Measurements from ENCODE around the gene DLL1. TPM values are rescaled to one million over a fixed set of nuclear protein-coding genes. Genes with fewer than 3 reads are reported as not detected.

The DLL1 gene
- total RNA-seq, 1 donor from 2014 or later, result 16.5 TPM

GRCh38 chr6:170286934-170287265, 4.0 kb downstream of the DLL1 start:
- no peak for TF ChIP-seq CTCF (IDR thresholded peaks at IDR 0.05)
- no peak for DNase-seq (ENCODE audit: low spot score in 2 of 2)
- peaks cover 13% of the 10 kb centered on the region for H3K27me3 ChIP-seq
- H3K27ac ChIP-seq, result no peak overlapping the region
- H3K9me3 ChIP-seq, result no peaks in the 10 kb centered on the region
- peaks cover 4 to 16% of the 10 kb centered on the region in 2 donors for H3K4me1 ChIP-seq
- intact Hi-C loops (cut with DNase I), result no loop called here
- H3K4me3 ChIP-seq, result no peak overlapping the region
- H3K36me3 ChIP-seq, result no peaks in the 10 kb centered on the region

DNA sequence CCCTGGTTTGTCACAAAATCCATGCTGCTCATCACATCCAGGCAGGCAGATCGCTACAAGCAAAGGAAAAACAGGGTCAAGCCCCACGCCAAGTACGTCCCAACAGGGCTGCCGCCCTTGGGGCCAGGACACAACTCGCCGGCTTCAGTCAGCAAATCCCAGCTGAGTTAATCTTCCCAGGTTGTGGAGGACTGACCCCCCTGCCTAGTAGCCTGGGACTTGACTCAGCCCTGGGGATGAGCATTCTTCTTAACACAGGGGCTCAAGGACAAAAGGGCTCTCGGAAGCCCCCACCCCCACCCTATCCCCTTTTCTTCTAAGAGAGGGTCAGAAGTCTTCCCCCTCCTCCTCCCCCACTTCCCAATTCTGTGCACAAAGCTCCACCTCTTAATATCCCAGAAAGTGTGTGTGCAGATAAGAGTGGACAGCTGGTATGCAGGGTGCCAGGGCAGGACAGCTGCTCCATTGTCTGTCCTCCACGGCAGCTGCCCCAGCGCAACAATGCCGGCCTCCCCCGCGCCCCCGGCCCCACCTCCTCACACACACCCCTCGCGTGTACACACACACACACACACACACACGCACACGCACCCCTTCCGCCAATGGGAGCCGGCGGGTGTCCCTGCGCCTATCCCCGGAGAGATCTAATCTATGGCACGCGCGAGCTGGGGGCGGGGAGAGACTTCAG, 4.5 kb downstream of the DLL1 start:
- no peaks in the 10 kb centered on the region for H3K9me3 ChIP-seq
- peaks cover 4 to 12% of the 10 kb centered on the region in 2 donors for H3K4me1 ChIP-seq
- no peak for TF ChIP-seq CTCF (IDR thresholded peaks at IDR 0.05)
- H3K27ac ChIP-seq, result no peak overlapping the region
- DNase-seq (ENCODE audit: low spot score in 2 of 2), result peak in 1 of 2 donors; percentile 53
- H3K27me3 ChIP-seq, result peaks cover 13% of the 10 kb centered on the region
- H3K36me3 ChIP-seq, result no peaks in the 10 kb centered on the region
- intact Hi-C loops (cut with DNase I), result no loop called here
- H3K4me3 ChIP-seq, result no peak overlapping the region

DNA sequence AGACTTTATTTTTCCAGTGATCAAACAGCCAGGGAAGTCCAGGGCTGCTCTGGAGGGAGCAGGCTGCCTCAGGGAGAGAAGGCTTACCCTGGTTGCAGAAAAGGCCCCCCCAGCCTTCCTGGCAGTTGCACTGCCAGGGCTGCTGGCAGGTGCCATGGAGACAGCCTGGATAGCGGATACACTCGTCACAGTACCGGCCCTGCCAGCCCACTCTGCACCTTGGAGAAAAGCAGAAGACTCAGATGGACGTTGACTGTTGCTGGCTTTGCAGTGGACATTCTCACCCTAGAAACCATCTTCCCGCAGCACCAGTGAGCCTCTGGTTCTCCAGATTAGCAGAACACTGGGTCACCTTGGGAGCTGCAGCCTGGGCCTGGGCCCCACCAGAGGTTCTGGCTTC, 5.4 kb downstream of the DLL1 start:
- DNase-seq (ENCODE audit: low spot score in 2 of 2), result peak in 1 of 2 donors; percentile 47
- no peak for TF ChIP-seq CTCF (IDR thresholded peaks at IDR 0.05)
- H3K4me3 ChIP-seq, result no peak overlapping the region
- H3K27me3 ChIP-seq, result peaks cover 13% of the 10 kb centered on the region
- no peak overlapping the region for H3K27ac ChIP-seq
- H3K4me1 ChIP-seq, result peaks cover 4 to 5% of the 10 kb centered on the region in 2 donors
- H3K36me3 ChIP-seq, result no peaks in the 10 kb centered on the region
- intact Hi-C loops (cut with DNase I), result no loop called here
- no peaks in the 10 kb centered on the region for H3K9me3 ChIP-seq

GRCh38 chr6:170284866-170285469, 5.9 kb downstream of the DLL1 start:
- intact Hi-C loops (cut with DNase I), result no loop called here
- Histone ChIP-seq H3K27me3 (peaks cover 13% of the 10 kb centered on the region), H3K27ac (no peak overlapping the region), H3K4me1 (peaks cover 4 to 5% of the 10 kb centered on the region in 2 donors), H3K4me3 (no peak overlapping the region), H3K36me3 (no peaks in the 10 kb centered on the region), H3K9me3 (no peaks in the 10 kb centered on the region)
- DNase-seq (ENCODE audit: low spot score in 2 of 2), result peak in 1 of 2 donors; percentile 52
- TF ChIP-seq CTCF (IDR thresholded peaks at IDR 0.05), result no peak

GRCh38 chr6:170284126-170284773, 6.6 kb downstream of the DLL1 start:
- Histone ChIP-seq H3K9me3 (no peaks in the 10 kb centered on the region), H3K27me3 (peaks cover 10% of the 10 kb centered on the region), H3K4me1 (peaks cover 2% of the 10 kb centered on the region in 2 donors), H3K4me3 (no peak overlapping the region), H3K36me3 (no peaks in the 10 kb centered on the region), H3K27ac (no peak overlapping the region)
- peak in 1 of 2 donors; percentile 59 for DNase-seq (ENCODE audit: low spot score in 2 of 2)
- TF ChIP-seq CTCF (IDR thresholded peaks at IDR 0.05), result no peak
- intact Hi-C loops (cut with DNase I), result no loop called here

Data from ascending aorta (tissue), 2 donors.